Trophoblast cell (in vitro differentiated cells and primary cell): ENCODE measurements around the gene PACS1.

Source experiments
- DNase-seq, 2 donors: peaks; one replicate each; pipeline ENCODE4 v3.0.0-alpha.2; 2016
- H2AFZ ChIP-seq: 2 replicates; pipeline ENCODE4 v1.6.1; 2013; ENCODE audit warnings: low read length, moderate library complexity, mild to moderate bottlenecking; ENCODE audit not compliant: insufficient read depth, poor library complexity
- H2AK5ac ChIP-seq: 2 replicates; pipeline ENCODE4 v1.6.1; 2013; ENCODE audit warnings: mild to moderate bottlenecking, low read length
- H2BK120ac ChIP-seq: 2 replicates; pipeline ENCODE4 v1.6.1; 2013; ENCODE audit warnings: low read length, mild to moderate bottlenecking, moderate library complexity; ENCODE audit not compliant: insufficient read depth, poor library complexity
- H2BK12ac ChIP-seq: 2 replicates; pipeline ENCODE4 v1.6.1; 2013; ENCODE audit warnings: mild to moderate bottlenecking, low read length, moderate library complexity
- H2BK5ac ChIP-seq: 2 replicates; pipeline ENCODE4 v1.6.1; 2013; ENCODE audit warnings: low read length, low read depth, moderate library complexity, mild to moderate bottlenecking; ENCODE audit not compliant: poor library complexity
- H3K14ac ChIP-seq: 2 replicates; pipeline ENCODE4 v1.6.1; 2013; ENCODE audit warnings: mild to moderate bottlenecking, low read length
- H3K18ac ChIP-seq: 2 replicates; pipeline ENCODE4 v1.6.1; 2013; ENCODE audit warnings: mild to moderate bottlenecking, low read length
- H3K23ac ChIP-seq: 2 replicates; pipeline ENCODE4 v1.6.1; 2013; ENCODE audit warnings: low read length
- H3K27ac ChIP-seq: 2 replicates; pipeline ENCODE4 v1.5.1; 2013; ENCODE audit warnings: low read depth, mild to moderate bottlenecking, inconsistent platforms, low read length, moderate library complexity
- H3K27me3 ChIP-seq: 2 replicates; pipeline ENCODE4 v1.6.1; 2013; ENCODE audit warnings: inconsistent platforms, mild to moderate bottlenecking, low read length, moderate library complexity; ENCODE audit not compliant: insufficient read depth
- H3K36me3 ChIP-seq, 2 experiments: 1 replicate in 1 of 2; 2 replicates in 1 of 2; pipeline ENCODE4 v1.6.1; 2013; ENCODE audit warnings: low read length in 2 of 2, mild to moderate bottlenecking in 2 of 2, moderate library complexity in 1 of 2; ENCODE audit not compliant: insufficient read depth in 2 of 2, control insufficient read depth in 1 of 2
- H3K4ac ChIP-seq: 2 replicates; pipeline ENCODE4 v1.6.1; 2013; ENCODE audit warnings: low read depth, mild to moderate bottlenecking, low read length, moderate library complexity
- H3K4me1 ChIP-seq, 2 experiments: 1 replicate in 1 of 2; 2 replicates in 1 of 2; pipeline ENCODE4 v1.6.1; 2013; ENCODE audit warnings: low read length in 2 of 2, mild to moderate bottlenecking in 2 of 2, moderate library complexity in 1 of 2; ENCODE audit not compliant: insufficient read depth in 2 of 2, control insufficient read depth in 1 of 2
- H3K4me2 ChIP-seq: 2 replicates; pipeline ENCODE4 v1.6.1; 2013; ENCODE audit warnings: inconsistent platforms, mild to moderate bottlenecking, low read length, moderate library complexity
- H3K4me3 ChIP-seq: 2 replicates; pipeline ENCODE4 v1.5.1; 2013; ENCODE audit warnings: mild to moderate bottlenecking, low read depth, low read length, inconsistent platforms
- H3K79me1 ChIP-seq: one replicate; pipeline ENCODE4 v1.6.1; 2013; ENCODE audit warnings: low read length
- H3K79me2 ChIP-seq: 2 replicates; pipeline ENCODE4 v1.6.1; 2013; ENCODE audit warnings: low read length, mild to moderate bottlenecking; ENCODE audit not compliant: control insufficient read depth, insufficient read depth, poor library complexity
- H3K9ac ChIP-seq: 2 replicates; pipeline ENCODE4 v1.6.1; 2013; ENCODE audit warnings: mild to moderate bottlenecking, low read length
- H3K9me3 ChIP-seq: 2 replicates; pipeline ENCODE4 v1.6.1; 2013; ENCODE audit warnings: low read depth, mild to moderate bottlenecking, control low read depth, inconsistent platforms, low read length; ENCODE audit not compliant: insufficient read depth
- H4K12ac ChIP-seq: 2 replicates; pipeline ENCODE4 v1.6.1; 2013; ENCODE audit warnings: low read depth, mild to moderate bottlenecking, low read length, moderate library complexity
- H4K8ac ChIP-seq: 2 replicates; pipeline ENCODE4 v1.6.1; 2013; ENCODE audit warnings: low read depth, mild to moderate bottlenecking, low read length, moderate library complexity
- H4K91ac ChIP-seq: one replicate; pipeline ENCODE4 v1.6.1; 2013; ENCODE audit warnings: low read depth, mild to moderate bottlenecking, low read length, moderate library complexity
- WGBS: extraction: QIAGEN DNeasy Blood & Tissue Kit; methylation state at CpG from one replicate; pipeline ENCODE4 v1.1.7; 2013; ENCODE audit warnings: missing lambda C conversion rate; ENCODE audit not compliant: insufficient read length, insufficient coverage; ENCODE audit errors: extremely low coverage; 5-methylcytosine and 5-hydroxymethylcytosine counted together

PACS1 gene

GRCh38 chr11:66073669-66074068 is 3.6 kb downstream of the PACS1 start:
- H3K27ac ChIP-seq, result no peak overlapping the region
- H3K4me2 ChIP-seq, result no peak overlapping the region
- peaks cover 4 to 8% of the 10 kb centered on the region in 2 experiments for H3K4me1 ChIP-seq
- H2BK5ac ChIP-seq, result no peak overlapping the region
- H2AK5ac ChIP-seq, result no peak overlapping the region
- no peak overlapping the region for H2AFZ ChIP-seq
- peaks cover 9 to 17% of the 10 kb centered on the region in 2 experiments for H3K36me3 ChIP-seq
- no peak overlapping the region for H3K4me3 ChIP-seq
- no peak overlapping the region for H2BK12ac ChIP-seq
- peaks cover 13% of the 10 kb centered on the region for H3K79me2 ChIP-seq
- no peak overlapping the region for H4K91ac ChIP-seq
- no peak overlapping the region for H3K14ac ChIP-seq
- no peak overlapping the region for H3K9ac ChIP-seq
- H4K8ac ChIP-seq, result no peak overlapping the region
- H3K4ac ChIP-seq, result no peak overlapping the region
- no peak overlapping the region for H4K12ac ChIP-seq
- DNase-seq, result no peak
- H3K23ac ChIP-seq, result no peak overlapping the region
- H3K9me3 ChIP-seq, result no peaks in the 10 kb centered on the region
- H3K18ac ChIP-seq, result no peak overlapping the region
- no peaks in the 10 kb centered on the region for H3K27me3 ChIP-seq
- no CpG with 5 or more reads among the region's 1 CpG for WGBS
- H2BK120ac ChIP-seq, result no peak overlapping the region
- peaks cover 20% of the 10 kb centered on the region for H3K79me1 ChIP-seq

- Histone ChIP-seq H3K27ac (no peak overlapping the region), H3K23ac (no peak overlapping the region), H4K8ac (no peak overlapping the region), H3K4ac (no peak overlapping the region), H2BK5ac (no peak overlapping the region), H2AK5ac (no peak overlapping the region), H3K79me2 (peaks cover 8% of the 10 kb centered on the region), H3K27me3 (no peaks in the 10 kb centered on the region), H3K36me3 (peaks cover 4 to 11% of the 10 kb centered on the region in 2 experiments), H3K14ac (no peak overlapping the region), H3K18ac (no peak overlapping the region), H3K4me1 (peaks cover under 1 to 11% of the 10 kb centered on the region in 2 experiments), H2BK120ac (no peak overlapping the region), H3K4me2 (no peak overlapping the region), H3K4me3 (no peak overlapping the region), H3K79me1 (peaks cover 12% of the 10 kb centered on the region), H2AFZ (no peak overlapping the region), H4K91ac (no peak overlapping the region), H3K9ac (no peak overlapping the region), H2BK12ac (no peak overlapping the region), H4K12ac (no peak overlapping the region), H3K9me3 (no peaks in the 10 kb centered on the region)
- no peak for DNase-seq
- no CpG with 5 or more reads among the region's 4 CpGs for WGBS
Measured at GRCh38 chr11:66075273-66075672, 5.2 kb downstream of the PACS1 start.

GRCh38 chr11:66076561-66076960 is 6.5 kb downstream of the PACS1 start:
- H2BK12ac ChIP-seq, result peak overlapping the region; percentile 54
- no CpG with 5 or more reads among the region's 9 CpGs for WGBS
- H2BK120ac ChIP-seq, result no peak overlapping the region
- H2AFZ ChIP-seq, result no peak overlapping the region
- H3K18ac ChIP-seq, result no peak overlapping the region
- H3K4me3 ChIP-seq, result no peak overlapping the region
- H3K79me1 ChIP-seq, result peaks cover 5% of the 10 kb centered on the region
- H3K27ac ChIP-seq, result no peak overlapping the region
- no peak overlapping the region for H2BK5ac ChIP-seq
- no peak overlapping the region for H4K12ac ChIP-seq
- no peak overlapping the region for H2AK5ac ChIP-seq
- no peak overlapping the region for H3K4me2 ChIP-seq
- no peak overlapping the region for H3K9ac ChIP-seq
- H4K91ac ChIP-seq, result no peak overlapping the region
- no peak overlapping the region for H3K23ac ChIP-seq
- H3K4me1 ChIP-seq, result peaks cover 6 to 17% of the 10 kb centered on the region in 2 experiments
- DNase-seq, result peak in 1 of 2 donors; percentile 41
- H3K9me3 ChIP-seq, result no peaks in the 10 kb centered on the region
- peak overlapping the region; percentile 10 for H4K8ac ChIP-seq
- H3K14ac ChIP-seq, result no peak overlapping the region
- H3K4ac ChIP-seq, result peak overlapping the region; percentile 30
- H3K27me3 ChIP-seq, result no peaks in the 10 kb centered on the region
- peaks cover 5% of the 10 kb centered on the region for H3K79me2 ChIP-seq
- H3K36me3 ChIP-seq, result peaks cover 4 to 11% of the 10 kb centered on the region in 2 experiments

- Histone ChIP-seq H3K18ac (no peak overlapping the region), H2BK5ac (no peak overlapping the region), H3K4me1 (peaks cover 6 to 16% of the 10 kb centered on the region in 2 experiments), H2BK120ac (no peak overlapping the region), H2AK5ac (no peak overlapping the region), H3K4ac (no peak overlapping the region), H3K4me3 (no peak overlapping the region), H3K9ac (no peak overlapping the region), H2BK12ac (no peak overlapping the region), H3K79me1 (peaks cover 4% of the 10 kb centered on the region), H3K23ac (no peak overlapping the region), H3K14ac (no peak overlapping the region), H3K27ac (no peak overlapping the region), H3K36me3 (peaks cover 2 to 7% of the 10 kb centered on the region in 2 experiments), H4K12ac (no peak overlapping the region), H3K4me2 (no peak overlapping the region), H3K9me3 (no peaks in the 10 kb centered on the region), H2AFZ (no peak overlapping the region), H3K79me2 (peaks cover 5% of the 10 kb centered on the region), H3K27me3 (no peaks in the 10 kb centered on the region), H4K91ac (no peak overlapping the region), H4K8ac (no peak overlapping the region)
- DNase-seq, result no peak
- WGBS, result no CpG with 5 or more reads among the region's 3 CpGs
Measured at GRCh38 chr11:66077927-66078326, 7.9 kb downstream of the PACS1 start.
